IPS-15b (cell line): Measurements from ENCODE around the gene XRCC4.

Source experiments
- H3K27me3 ChIP-seq: one replicate; pipeline ENCODE4 v1.6.1; 2013; ENCODE audit warnings: low read length; ENCODE audit not compliant: control insufficient read depth, insufficient read depth
- H3K36me3 ChIP-seq: one replicate; pipeline ENCODE4 v1.6.1; 2013; ENCODE audit warnings: low read length; ENCODE audit not compliant: control insufficient read depth, insufficient read depth
- H3K4me1 ChIP-seq: one replicate; pipeline ENCODE4 v1.6.1; 2013; ENCODE audit warnings: mild to moderate bottlenecking, low read length; ENCODE audit not compliant: control insufficient read depth, insufficient read depth
- H3K4me3 ChIP-seq: one replicate; pipeline ENCODE4 v1.5.1; 2013; ENCODE audit warnings: low read depth, low read length
- H3K9ac ChIP-seq: one replicate; pipeline ENCODE4 v1.6.1; 2013; ENCODE audit warnings: low read depth, mild to moderate bottlenecking, low read length
- H3K9me3 ChIP-seq: one replicate; pipeline ENCODE4 v1.6.1; 2013; ENCODE audit warnings: mild to moderate bottlenecking, low read length; ENCODE audit not compliant: control insufficient read depth, insufficient read depth

XRCC4 gene

DNA sequence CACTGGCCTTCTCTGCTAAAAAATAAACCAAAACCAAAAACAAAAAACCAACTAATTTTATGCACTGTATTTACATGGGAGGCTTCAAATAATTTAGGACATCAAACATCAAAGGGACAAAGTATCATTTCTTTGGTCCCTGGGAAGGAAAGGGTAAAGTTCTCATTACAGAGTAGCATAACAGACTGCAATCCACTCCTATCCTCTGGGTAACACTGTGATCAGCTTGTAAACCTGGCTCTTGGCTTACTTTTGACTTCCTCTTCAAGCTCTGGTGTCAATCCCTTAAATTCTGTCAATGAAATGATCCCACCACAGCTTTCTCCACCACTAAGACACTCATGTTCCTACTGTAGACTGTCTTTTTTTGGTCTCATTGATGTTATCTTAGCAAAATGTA lies 324.4 kb downstream of the XRCC4 start:
- no peaks in the 10 kb centered on the region for H3K27me3 ChIP-seq
- no peak overlapping the region for H3K4me3 ChIP-seq
- no peaks in the 10 kb centered on the region for H3K9me3 ChIP-seq
- H3K36me3 ChIP-seq = no peaks in the 10 kb centered on the region
- peaks cover 7% of the 10 kb centered on the region for H3K4me1 ChIP-seq
- no peak overlapping the region for H3K9ac ChIP-seq
